K562 (cell line): ENCODE results near the gene TSPOAP1. TPM values are rescaled to one million over a fixed set of nuclear protein-coding genes. Genes with fewer than 3 reads are reported as not detected.

ENCODE experiments used
- AFF4 ChIP-seq: sonication (generic); formaldehyde crosslinking; IDR thresholded peaks from 2 replicates; pipeline ENCODE4 v1.8.0; 2023; ENCODE audit warnings: mild to moderate bottlenecking, missing genetic modification reagents
- EP400 ChIP-seq: fragments of 450-650 bp; IDR thresholded peaks from 2 replicates; pipeline ENCODE4 v1.6.1; 2017; ENCODE audit warnings: antibody characterized with exemption, mild to moderate bottlenecking, moderate library complexity
- GABPB1 ChIP-seq: sonication (generic); formaldehyde crosslinking; IDR thresholded peaks from 2 replicates; pipeline ENCODE4 v1.8.0; 2022; ENCODE audit warnings: mild to moderate bottlenecking, missing genetic modification reagents
- HDGF ChIP-seq: fragments of 450-650 bp; IDR thresholded peaks from 2 replicates; pipeline ENCODE4 v1.6.1; 2016
- KLF1 ChIP-seq: fragments of 450-650 bp; IDR thresholded peaks from 2 replicates; pipeline ENCODE4 v1.6.1; 2016; ENCODE audit warnings: missing genetic modification characterization, missing compliant biosample characterization
- MCM3 ChIP-seq: fragments of 450-650 bp; IDR thresholded peaks from 2 replicates; pipeline ENCODE4 v1.6.1; 2016
- MTA2 ChIP-seq: fragments of 450-650 bp; IDR thresholded peaks from 2 replicates; pipeline ENCODE4 v1.6.1; 2016; ENCODE audit warnings: low read depth
- NFIC ChIP-seq: fragments of 450-650 bp; IDR thresholded peaks from 2 replicates; pipeline ENCODE4 v1.6.1; 2017; ENCODE audit warnings: mild to moderate bottlenecking, inconsistent platforms
- POLR2AphosphoS5 ChIP-seq: IDR thresholded peaks from 2 replicates; pipeline ENCODE4 v1.6.1; 2011; ENCODE audit warnings: mild to moderate bottlenecking, low read depth, low read length, moderate library complexity; ENCODE audit not compliant: control insufficient read depth, insufficient read depth
- POLR3G ChIP-seq: IDR thresholded peaks from 2 replicates; pipeline ENCODE4 v1.6.1; 2011; ENCODE audit not compliant: insufficient read length, insufficient replicate concordance; ENCODE audit errors: extremely low read depth
- TAF15 ChIP-seq: fragments of 200-400 bp; formaldehyde crosslinking; IDR thresholded peaks from 2 replicates; pipeline ENCODE4 v1.6.1; 2017; ENCODE audit warnings: mild to moderate bottlenecking, low read depth, low read length, moderate library complexity
- THAP12 ChIP-seq: fragments of 250-450 bp; sonication (Bioruptor Pico); IDR thresholded peaks from 2 replicates; pipeline ENCODE4 v1.9.0; 2021; ENCODE audit warnings: mild to moderate bottlenecking, inconsistent platforms
- U2AF1 ChIP-seq: fragments of 200-400 bp; formaldehyde crosslinking; optimal IDR thresholded peaks from 2 replicates; pipeline ENCODE3; 2017; ENCODE audit warnings: mild to moderate bottlenecking, low read depth, low read length, moderate library complexity
- ZNF3 ChIP-seq: fragments of 250-450 bp; sonication (Bioruptor Pico); IDR thresholded peaks from 2 replicates; pipeline ENCODE4 v1.5.0; 2021; ENCODE audit warnings: mild to moderate bottlenecking, moderate library complexity
- ZNF444 ChIP-seq: fragments of 250-450 bp; sonication (Bioruptor Pico); IDR thresholded peaks from 2 replicates; pipeline ENCODE4 v1.4.0; 2020; ENCODE audit warnings: mild to moderate bottlenecking, moderate library complexity
- polyA plus RNA-seq, 8 experiments: library from polyadenylated mRNA; depleted of rRNA in 4 of 8; stranded (reverse) in 5 of 8; unstranded in 3 of 8; fragments of >200 nt; fragmentation: Nextera tagmentation in 2 of 8; fragmentation: Illumina TruSeq in 1 of 8; extraction: Ambion mirVana in 2 of 8; extraction: Trizol in 1 of 8; gene quantifications; 2 replicates each; pipeline versions ENCODE4 v1.2.1 to v1.2.3, GENCODE V29; 2011 to 2014; ENCODE audit warnings: inconsistent platforms in 1 of 8, missing spikeins in 1 of 8
- total RNA-seq, 7 experiments: library from RNA; depleted of rRNA in 6 of 7; stranded (reverse); fragments of >200 nt in 6 of 7; fragmentation: Illumina TruSeq in 2 of 7; extraction: Trizol in 2 of 7; gene quantifications; 2 replicates each; pipeline versions ENCODE4 v1.2.1 to v1.2.3, GENCODE V29; 2011 to 2021; ENCODE audit warnings: low replicate concordance in 1 of 7
- TF ChIP-seq, protein P1 (sequence below): sonication (generic); formaldehyde crosslinking; IDR thresholded peaks from 2 replicates; pipeline ENCODE4 v1.8.0; 2022; ENCODE audit warnings: mild to moderate bottlenecking, missing genetic modification reagents
- TF ChIP-seq, protein P2 (sequence below), 3 experiments: IDR thresholded peaks in 2 of 3; conservative IDR thresholded peaks in 1 of 3; 2 replicates each; pipeline ENCODE4 v1.5.1; 2011 to 2012; ENCODE audit warnings: low read length in 3 of 3, mild to moderate bottlenecking in 3 of 3, control low read depth in 2 of 3, improper control_type of control experiment in 1 of 3, inconsistent platforms in 1 of 3, low read depth in 1 of 3, mixed read lengths in 1 of 3, moderate library complexity in 1 of 3; ENCODE audit not compliant: insufficient read depth in 2 of 3

TSPOAP1 gene
- total and polyA plus RNA-seq, 9 of the 15 experiments (the other 6 are each of a cell fraction or from before 2014, with no cell fraction given): 0.87 to 3.9 (median 1.8) TPM; not detected in 2

GRCh38 chr17:58331815-58332777, 3.5 kb upstream of the TSPOAP1 start (continued):
- TF ChIP-seq AFF4 (CRISPR knock-in tag) (peak; percentile 100), KLF1 (no peak), NFIC (peak; percentile 55), POLR3G (no peak), POLR2AphosphoS5 (peak; percentile 99), GABPB1 (CRISPR knock-in tag) (peak; percentile 60), THAP12 (CRISPR knock-in tag) (peak; percentile 93), ZNF3 (peak; percentile 68; the same call in 1 of the 2 replicates), U2AF1 (peak; percentile 45), EP400 (peak; percentile 84), ZNF444 (CRISPR knock-in tag) (no peak), MTA2 (no peak), TAF15 (peak; percentile 91; the same call in 1 of the 2 replicates), MCM3 (no peak), HDGF (0 out of 2 replicates have a peak, but pooled peaks have one; percentile 39)
- TF ChIP-seq, protein P1, sequence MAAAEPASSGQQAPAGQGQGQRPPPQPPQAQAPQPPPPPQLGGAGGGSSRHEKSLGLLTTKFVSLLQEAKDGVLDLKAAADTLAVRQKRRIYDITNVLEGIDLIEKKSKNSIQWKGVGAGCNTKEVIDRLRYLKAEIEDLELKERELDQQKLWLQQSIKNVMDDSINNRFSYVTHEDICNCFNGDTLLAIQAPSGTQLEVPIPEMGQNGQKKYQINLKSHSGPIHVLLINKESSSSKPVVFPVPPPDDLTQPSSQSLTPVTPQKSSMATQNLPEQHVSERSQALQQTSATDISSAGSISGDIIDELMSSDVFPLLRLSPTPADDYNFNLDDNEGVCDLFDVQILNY (CRISPR knock-in tag): 0 out of 2 replicates have a peak, but pooled peaks have one; percentile 52
- TF ChIP-seq, protein P2, sequence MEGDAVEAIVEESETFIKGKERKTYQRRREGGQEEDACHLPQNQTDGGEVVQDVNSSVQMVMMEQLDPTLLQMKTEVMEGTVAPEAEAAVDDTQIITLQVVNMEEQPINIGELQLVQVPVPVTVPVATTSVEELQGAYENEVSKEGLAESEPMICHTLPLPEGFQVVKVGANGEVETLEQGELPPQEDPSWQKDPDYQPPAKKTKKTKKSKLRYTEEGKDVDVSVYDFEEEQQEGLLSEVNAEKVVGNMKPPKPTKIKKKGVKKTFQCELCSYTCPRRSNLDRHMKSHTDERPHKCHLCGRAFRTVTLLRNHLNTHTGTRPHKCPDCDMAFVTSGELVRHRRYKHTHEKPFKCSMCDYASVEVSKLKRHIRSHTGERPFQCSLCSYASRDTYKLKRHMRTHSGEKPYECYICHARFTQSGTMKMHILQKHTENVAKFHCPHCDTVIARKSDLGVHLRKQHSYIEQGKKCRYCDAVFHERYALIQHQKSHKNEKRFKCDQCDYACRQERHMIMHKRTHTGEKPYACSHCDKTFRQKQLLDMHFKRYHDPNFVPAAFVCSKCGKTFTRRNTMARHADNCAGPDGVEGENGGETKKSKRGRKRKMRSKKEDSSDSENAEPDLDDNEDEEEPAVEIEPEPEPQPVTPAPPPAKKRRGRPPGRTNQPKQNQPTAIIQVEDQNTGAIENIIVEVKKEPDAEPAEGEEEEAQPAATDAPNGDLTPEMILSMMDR (IDR thresholded peaks at IDR 0.05 in 2 of 3, conservative IDR thresholded peaks at IDR 0.05 in 1 of 3; ENCODE audit: insufficient read depth in 2 of 3, low read depth in 1 of 3, low read length in 3 of 3): peak in 2 of 3 experiments; percentile 3 to 18; a peak in 1 of 6 replicates
